ENCODE results near the gene RRM2. TPM values are rescaled to one million over a fixed set of nuclear protein-coding genes. Genes with fewer than 3 reads are reported as not detected.

Gene RRM2
- total and polyA plus RNA-seq, 3 experiments from 2014 or later, result 1.4 to 427 (median 425) TPM

DNA sequence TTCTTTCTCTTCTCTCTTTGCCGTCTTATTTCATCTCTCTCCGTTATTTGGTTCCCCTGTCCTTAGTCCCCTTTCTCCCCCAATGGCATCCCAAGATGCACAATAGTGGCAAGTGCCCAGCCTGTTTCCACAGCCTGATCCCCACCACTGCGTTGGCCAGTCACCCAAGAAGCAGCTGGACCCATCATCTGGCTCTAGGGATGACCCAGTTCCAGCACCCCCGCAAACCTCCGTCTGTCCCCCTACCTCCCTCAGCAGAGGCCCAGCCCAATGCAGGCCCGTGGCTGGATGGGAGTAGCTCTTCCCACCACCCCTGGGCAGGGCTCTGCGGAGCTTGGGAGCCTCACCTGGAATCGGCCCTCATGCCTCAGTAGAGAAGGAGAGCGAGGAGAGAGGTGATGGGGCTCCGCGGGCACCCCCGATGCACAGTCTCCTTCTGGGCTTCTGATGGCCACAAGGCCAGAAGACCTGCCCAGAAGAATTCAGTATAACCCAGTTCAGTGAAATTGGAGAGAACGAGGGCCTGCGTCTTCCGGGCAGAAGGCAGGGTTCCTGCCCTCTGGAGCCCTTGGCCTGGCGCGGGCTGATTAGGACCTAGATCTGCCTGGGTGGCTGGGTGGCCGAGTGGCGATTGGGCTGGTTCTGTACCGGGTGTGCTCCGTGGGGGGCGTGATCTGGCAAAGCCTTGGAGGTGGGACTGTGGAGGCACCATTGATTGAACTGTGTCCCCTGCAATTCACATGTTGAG is 50.9 kb downstream of the RRM2 start:
- POLR2A ChIA-PET, result no interaction called here
- H3K27ac ChIP-seq (ENCODE audit: low read depth, low read length), result no peak overlapping the region
- no peaks in the 10 kb centered on the region for H3K36me3 Mint-ChIP-seq
- no peaks in the 10 kb centered on the region for H3K4me1 ChIP-seq (ENCODE audit: insufficient read depth, low read length)
- no peak overlapping the region for H3K4me3 Mint-ChIP-seq
- H3K9me3 Mint-ChIP-seq, result no peaks in the 10 kb centered on the region
- no peaks in the 10 kb centered on the region for H3K36me3 ChIP-seq (ENCODE audit: insufficient read depth, low read length)
- H3K27ac Mint-ChIP-seq, result no peak overlapping the region
- H3K4me1 Mint-ChIP-seq, result no peaks in the 10 kb centered on the region
- no peak overlapping the region for H3K4me3 ChIP-seq (ENCODE audit: low read length)
- DNase-seq, result no peak
- no peaks in the 10 kb centered on the region for H3K27me3 ChIP-seq (ENCODE audit: insufficient read depth, low read length, poor library complexity, severe bottlenecking)
- CTCF ChIA-PET, result interaction anchor here (0.7 kb wide), 1 partner anchor 244 kb away, joined by 3 read pairs; no protein-coding TSS in a partner anchor
- H3K27me3 Mint-ChIP-seq, result no peaks in the 10 kb centered on the region
- no peaks in the 10 kb centered on the region for H3K9me3 ChIP-seq (ENCODE audit: low read length)

DNA sequence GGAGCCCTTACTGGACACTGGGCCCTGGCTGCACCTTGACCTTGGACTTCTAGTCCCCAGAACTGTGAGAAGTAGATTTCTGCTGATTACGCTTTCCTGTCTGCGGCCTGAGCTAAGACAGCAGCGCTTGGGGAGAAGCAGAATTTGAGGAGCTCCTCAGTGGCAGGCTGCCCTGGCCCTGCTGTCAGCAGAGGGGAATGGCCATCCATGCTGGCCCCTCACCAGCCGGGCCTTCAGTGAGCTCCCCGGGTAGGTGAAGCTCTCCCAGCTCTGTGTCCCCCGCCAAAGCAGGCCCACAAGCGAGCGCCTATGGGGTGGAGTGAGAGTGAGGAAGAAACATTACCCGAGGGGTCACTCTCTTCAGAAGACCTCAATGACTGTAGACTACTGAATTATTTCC is 51.6 kb downstream of the RRM2 start:
- Mint-ChIP-seq H3K9me3 (no peaks in the 10 kb centered on the region), H3K27ac (no peak overlapping the region), H3K27me3 (no peaks in the 10 kb centered on the region), H3K36me3 (no peaks in the 10 kb centered on the region), H3K4me1 (no peaks in the 10 kb centered on the region), H3K4me3 (no peak overlapping the region)
- H3K36me3 ChIP-seq (ENCODE audit: insufficient read depth, low read length), result no peaks in the 10 kb centered on the region
- H3K27ac ChIP-seq (ENCODE audit: low read depth, low read length), result no peak overlapping the region
- no peaks in the 10 kb centered on the region for H3K27me3 ChIP-seq (ENCODE audit: insufficient read depth, low read length, poor library complexity, severe bottlenecking)
- no peak overlapping the region for H3K4me3 ChIP-seq (ENCODE audit: low read length)
- ChIA-PET POLR2A (no interaction called here), CTCF (interaction anchor here (0.7 kb wide), 1 partner anchor 243 kb away, joined by 3 read pairs; no protein-coding TSS in a partner anchor)
- H3K9me3 ChIP-seq (ENCODE audit: low read length), result no peaks in the 10 kb centered on the region
- H3K4me1 ChIP-seq (ENCODE audit: insufficient read depth, low read length), result no peaks in the 10 kb centered on the region
- DNase-seq, result no peak

DNA sequence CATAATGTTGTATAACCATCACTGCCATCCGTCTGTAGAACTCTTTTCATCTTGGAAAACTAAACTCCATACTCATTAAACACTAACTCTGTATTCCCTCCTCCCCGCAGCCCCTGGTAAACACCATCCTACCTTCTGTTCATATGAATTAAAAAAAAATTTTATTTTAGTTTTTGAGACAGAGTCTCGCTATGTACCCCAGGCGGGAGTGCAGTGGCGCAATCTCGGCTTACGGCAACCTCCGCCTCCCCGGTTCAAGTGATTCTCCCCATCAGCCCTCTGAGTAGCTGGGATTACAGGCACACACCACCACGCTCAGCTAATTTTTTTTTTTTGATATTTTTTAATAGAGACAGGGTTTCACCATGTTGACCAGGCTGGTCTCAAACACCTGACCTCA is 52.9 kb downstream of the RRM2 start:
- Mint-ChIP-seq H3K36me3 (no peaks in the 10 kb centered on the region), H3K27me3 (no peaks in the 10 kb centered on the region), H3K9me3 (no peaks in the 10 kb centered on the region), H3K4me3 (no peak overlapping the region), H3K4me1 (no peaks in the 10 kb centered on the region), H3K27ac (no peak overlapping the region)
- Histone ChIP-seq H3K27ac (ENCODE audit: low read depth, low read length) (no peak overlapping the region), H3K27me3 (ENCODE audit: insufficient read depth, low read length, poor library complexity, severe bottlenecking) (no peaks in the 10 kb centered on the region), H3K9me3 (ENCODE audit: low read length) (no peaks in the 10 kb centered on the region), H3K4me3 (ENCODE audit: low read length) (no peak overlapping the region), H3K4me1 (ENCODE audit: insufficient read depth, low read length) (no peaks in the 10 kb centered on the region), H3K36me3 (ENCODE audit: insufficient read depth, low read length) (no peaks in the 10 kb centered on the region)
- CTCF ChIA-PET, result no interaction called here
- POLR2A ChIA-PET, result no interaction called here
- DNase-seq, result no peak

DNA sequence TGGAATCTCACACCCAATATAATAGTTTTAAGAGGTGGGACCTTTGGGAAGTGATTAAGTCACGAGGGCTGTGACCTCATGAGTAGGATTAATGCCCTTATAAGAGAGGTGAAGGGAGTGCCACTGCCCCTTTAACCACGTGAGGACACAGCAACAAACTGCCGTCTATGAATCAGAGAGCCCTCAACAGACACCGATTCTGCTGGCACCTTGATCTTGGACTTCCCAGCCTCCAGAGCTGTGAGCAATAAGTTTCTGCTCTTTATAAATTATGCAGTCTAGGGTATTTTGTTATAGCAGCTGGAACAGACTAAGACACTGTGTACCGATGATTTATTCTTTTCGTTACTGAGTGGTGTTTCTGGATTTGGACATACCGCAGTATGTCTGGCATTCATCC is 56.2 kb downstream of the RRM2 start:
- Mint-ChIP-seq H3K27ac (no peak overlapping the region), H3K9me3 (peaks cover 0 to 3% (median 2%) of the 10 kb centered on the region in 5 donors), H3K4me3 (no peak overlapping the region), H3K36me3 (peaks cover 0 to 6% (median 2%) of the 10 kb centered on the region in 3 donors), H3K4me1 (no peaks in the 10 kb centered on the region), H3K27me3 (no peaks in the 10 kb centered on the region)
- no peaks in the 10 kb centered on the region for H3K9me3 ChIP-seq (ENCODE audit: low read length)
- POLR2A ChIA-PET, result no interaction called here
- H3K4me3 ChIP-seq (ENCODE audit: low read length), result no peak overlapping the region
- H3K27ac ChIP-seq (ENCODE audit: low read depth, low read length), result no peak overlapping the region
- H3K4me1 ChIP-seq (ENCODE audit: insufficient read depth, low read length), result no peaks in the 10 kb centered on the region
- no peaks in the 10 kb centered on the region for H3K27me3 ChIP-seq (ENCODE audit: insufficient read depth, low read length, poor library complexity, severe bottlenecking)
- no peaks in the 10 kb centered on the region for H3K36me3 ChIP-seq (ENCODE audit: insufficient read depth, low read length)
- DNase-seq, result no peak
- CTCF ChIA-PET, result no interaction called here

DNA sequence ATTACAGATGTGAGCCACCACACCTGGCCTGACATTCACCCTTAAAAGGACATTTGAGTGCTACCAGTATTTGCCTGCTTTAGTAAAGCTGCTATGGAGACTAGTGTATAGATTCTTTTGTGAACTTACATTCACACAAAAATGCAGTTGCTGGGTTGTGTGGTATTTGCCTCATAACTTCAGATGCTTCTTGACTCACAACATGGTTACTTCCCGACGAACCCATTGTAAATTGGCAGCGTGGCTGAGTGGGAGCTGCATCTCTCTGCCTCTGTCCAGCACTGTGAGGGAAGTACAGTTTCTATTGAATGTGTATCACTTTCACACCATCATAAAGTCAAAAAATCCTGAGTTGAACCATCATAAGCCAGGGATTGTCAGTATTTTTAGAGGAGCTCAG is 56.9 kb downstream of the RRM2 start:
- H3K9me3 Mint-ChIP-seq, result peaks cover 0 to 3% (median 2%) of the 10 kb centered on the region in 5 donors
- no peaks in the 10 kb centered on the region for H3K27me3 ChIP-seq (ENCODE audit: insufficient read depth, low read length, poor library complexity, severe bottlenecking)
- no peak overlapping the region for H3K4me3 Mint-ChIP-seq
- no peaks in the 10 kb centered on the region for H3K36me3 ChIP-seq (ENCODE audit: insufficient read depth, low read length)
- H3K4me1 ChIP-seq (ENCODE audit: insufficient read depth, low read length), result no peaks in the 10 kb centered on the region
- no peak for DNase-seq
- H3K27ac ChIP-seq (ENCODE audit: low read depth, low read length), result no peak overlapping the region
- H3K9me3 ChIP-seq (ENCODE audit: low read length), result no peaks in the 10 kb centered on the region
- H3K4me3 ChIP-seq (ENCODE audit: low read length), result no peak overlapping the region
- ChIA-PET POLR2A (no interaction called here), CTCF (no interaction called here)
- H3K4me1 Mint-ChIP-seq, result no peaks in the 10 kb centered on the region
- H3K27ac Mint-ChIP-seq, result peak overlapping the region in 1 of 8 donors; percentile 38
- H3K27me3 Mint-ChIP-seq, result no peaks in the 10 kb centered on the region
- H3K36me3 Mint-ChIP-seq, result peaks cover 0 to 6% (median 2%) of the 10 kb centered on the region in 3 donors

DNA sequence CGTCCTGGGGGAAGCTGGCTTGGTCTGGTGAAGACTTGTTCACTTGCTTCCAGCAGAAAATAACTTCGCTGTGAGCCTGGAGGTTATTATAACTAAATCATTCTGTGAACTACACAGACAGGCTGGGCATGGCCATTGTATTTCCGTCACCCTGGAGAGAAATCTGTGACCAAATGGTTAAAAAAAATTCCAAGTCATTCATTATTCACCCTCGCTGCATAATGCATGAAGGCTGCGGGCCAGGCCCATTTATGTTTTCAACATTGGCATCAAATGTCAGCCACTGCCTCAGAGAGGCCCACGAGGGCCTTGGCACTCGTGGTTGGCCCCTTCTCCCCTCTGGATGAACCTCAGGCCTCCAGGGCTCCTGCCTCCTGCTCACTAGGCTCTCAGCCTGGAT is 57.7 kb downstream of the RRM2 start:
- CTCF ChIA-PET, result no interaction called here

More for the DNA sequence above, 57.7 kb downstream of the RRM2 start:
- Mint-ChIP-seq H3K9me3 (peaks cover 0 to 3% (median 2%) of the 10 kb centered on the region in 5 donors), H3K4me1 (no peaks in the 10 kb centered on the region), H3K4me3 (no peak overlapping the region), H3K27me3 (no peaks in the 10 kb centered on the region), H3K36me3 (peaks cover 0 to 6% (median 2%) of the 10 kb centered on the region in 3 donors), H3K27ac (peak overlapping the region in 1 of 8 donors; percentile 68)
- H3K4me1 ChIP-seq (ENCODE audit: insufficient read depth, low read length), result no peaks in the 10 kb centered on the region
- no peak overlapping the region for H3K27ac ChIP-seq (ENCODE audit: low read depth, low read length)
- H3K4me3 ChIP-seq (ENCODE audit: low read length), result no peak overlapping the region
- H3K9me3 ChIP-seq (ENCODE audit: low read length), result no peaks in the 10 kb centered on the region
- no peaks in the 10 kb centered on the region for H3K36me3 ChIP-seq (ENCODE audit: insufficient read depth, low read length)
- DNase-seq, result no peak
- POLR2A ChIA-PET, result no interaction called here
- no peaks in the 10 kb centered on the region for H3K27me3 ChIP-seq (ENCODE audit: insufficient read depth, low read length, poor library complexity, severe bottlenecking)

Other genes with a start within 250 kb of the RRM2 start
- under 1 TPM; 0.88 to 0.93 TPM for gene GRHL1, start 171.0 kb upstream of the RRM2 start, total RNA-seq
- gene GRHL1, start 171.0 kb upstream of the RRM2 start, polyA plus RNA-seq, result 0.12 TPM
- gene KLF11, start 79.2 kb upstream of the RRM2 start, total RNA-seq, result 1 to 10 TPM; 5.8 to 7.5 TPM
- 6.6 TPM for gene KLF11, start 79.2 kb upstream of the RRM2 start, polyA plus RNA-seq
- under 1 TPM; 0.09 to 0.20 TPM for gene CYS1, start 42.3 kb upstream of the RRM2 start, total RNA-seq
- gene CYS1, start 42.3 kb upstream of the RRM2 start, polyA plus RNA-seq, result 0.07 TPM
- gene HPCAL1, start 180.2 kb downstream of the RRM2 start, total RNA-seq, result 10 to 100 TPM; 44.1 to 47.6 TPM
- gene HPCAL1, start 180.2 kb downstream of the RRM2 start, polyA plus RNA-seq, result 96.3 TPM

Measured in CD8-positive, alpha-beta memory T cell (primary cell).